ENCODE results near the gene NUP62.
A peak's percentile ranks its signal among the peaks of the same experiment; 100 is the strongest.
"Not testable (repeated sequence)": the region's sequence is repeated elsewhere in the genome, so short reads cannot be mapped to it uniquely, and the experiment has no call there.

The NUP62 gene

GRCh38 chr19:49951806-49952478, 22.6 kb upstream of the NUP62 start:
- Histone ChIP-seq H3K27me3 (ENCODE audit: control insufficient read depth, insufficient read depth, low read length) (no peaks in the 10 kb centered on the region), H3K27ac (ENCODE audit: low read depth, low read length) (no peak overlapping the region)

DNA sequence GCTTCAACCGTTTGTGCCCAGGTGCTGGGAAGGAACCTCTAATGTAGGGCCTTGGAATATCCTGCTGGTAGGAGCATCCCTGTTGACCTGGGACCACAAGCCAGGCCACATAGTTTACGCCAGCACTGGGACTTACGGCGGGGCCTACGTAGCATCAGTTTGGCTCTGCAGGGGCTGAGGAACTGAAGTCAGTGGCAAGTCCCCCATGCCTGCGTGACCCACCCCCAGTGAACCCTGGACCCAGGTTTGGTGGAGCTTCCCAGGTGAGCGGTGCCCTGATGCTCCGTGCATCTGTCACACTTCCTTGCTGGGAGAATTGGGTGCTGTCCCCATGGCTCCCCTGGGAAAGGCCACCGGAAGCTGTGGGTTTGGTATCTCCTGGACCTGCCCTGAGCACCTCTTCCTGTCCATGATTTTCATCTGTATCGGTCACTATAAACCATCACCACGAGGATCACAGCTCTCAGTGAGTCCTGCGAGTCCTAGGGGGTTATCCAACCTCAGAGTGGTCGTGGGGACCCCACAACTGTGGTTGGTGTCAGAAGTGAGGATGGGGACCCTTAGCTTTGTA, 21.7 kb upstream of the NUP62 start:
- Histone ChIP-seq H3K4me3 (ENCODE audit: low read depth, low read length) (no peak overlapping the region), H3K9me3 (ENCODE audit: control insufficient read depth, insufficient read depth, low read length) (no peaks in the 10 kb centered on the region), H3K9ac (ENCODE audit: low read depth, low read length) (no peak overlapping the region), H3K27ac (ENCODE audit: low read depth, low read length) (no peak overlapping the region), H3K27me3 (ENCODE audit: control insufficient read depth, insufficient read depth, low read length) (no peaks in the 10 kb centered on the region), H3K4me1 (ENCODE audit: control insufficient read depth, insufficient read depth, low read length) (peaks cover 13% of the 10 kb centered on the region), H3K36me3 (ENCODE audit: control insufficient read depth, insufficient read depth, low read length) (no peaks in the 10 kb centered on the region)

More at GRCh38 chr19:49951806-49952478, 22.6 kb upstream of the NUP62 start:
- Histone ChIP-seq H3K9me3 (ENCODE audit: control insufficient read depth, insufficient read depth, low read length) (no peaks in the 10 kb centered on the region), H3K36me3 (ENCODE audit: control insufficient read depth, insufficient read depth, low read length) (no peaks in the 10 kb centered on the region), H3K4me3 (ENCODE audit: low read depth, low read length) (no peak overlapping the region), H3K4me1 (ENCODE audit: control insufficient read depth, insufficient read depth, low read length) (peaks cover 17% of the 10 kb centered on the region), H3K9ac (ENCODE audit: low read depth, low read length) (no peak overlapping the region)

DNA sequence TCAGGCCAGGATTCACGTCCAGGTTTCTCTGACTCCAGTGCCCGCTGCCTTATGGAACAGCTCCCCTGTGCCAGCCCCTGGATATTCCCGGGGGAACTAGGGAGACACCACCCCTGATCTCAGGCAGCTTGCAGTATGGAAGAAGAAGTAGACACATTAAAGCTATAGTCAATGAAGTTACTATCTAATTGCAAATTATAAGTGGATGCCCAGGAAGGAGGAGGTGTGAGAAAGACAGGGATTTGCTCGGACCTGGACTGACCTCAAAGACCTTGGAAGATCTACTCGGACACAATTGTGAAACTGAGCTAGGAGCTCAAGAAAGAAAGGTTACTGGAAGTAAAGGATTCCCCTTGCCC, 21.3 kb upstream of the NUP62 start:
- Histone ChIP-seq H3K27ac (ENCODE audit: low read depth, low read length) (no peak overlapping the region), H3K36me3 (ENCODE audit: control insufficient read depth, insufficient read depth, low read length) (no peaks in the 10 kb centered on the region), H3K4me1 (ENCODE audit: control insufficient read depth, insufficient read depth, low read length) (peaks cover 13% of the 10 kb centered on the region), H3K9me3 (ENCODE audit: control insufficient read depth, insufficient read depth, low read length) (no peaks in the 10 kb centered on the region), H3K9ac (ENCODE audit: low read depth, low read length) (no peak overlapping the region), H3K4me3 (ENCODE audit: low read depth, low read length) (no peak overlapping the region), H3K27me3 (ENCODE audit: control insufficient read depth, insufficient read depth, low read length) (no peaks in the 10 kb centered on the region)

- no peak overlapping the region for H3K9ac ChIP-seq (ENCODE audit: low read depth, low read length)
- H3K9me3 ChIP-seq (ENCODE audit: control insufficient read depth, insufficient read depth, low read length): no peaks in the 10 kb centered on the region
- H3K4me3 ChIP-seq (ENCODE audit: low read depth, low read length): no peak overlapping the region
- H3K27ac ChIP-seq (ENCODE audit: low read depth, low read length): no peak overlapping the region
- H3K36me3 ChIP-seq (ENCODE audit: control insufficient read depth, insufficient read depth, low read length): no peaks in the 10 kb centered on the region
- no peaks in the 10 kb centered on the region for H3K27me3 ChIP-seq (ENCODE audit: control insufficient read depth, insufficient read depth, low read length)
- peaks cover 13% of the 10 kb centered on the region for H3K4me1 ChIP-seq (ENCODE audit: control insufficient read depth, insufficient read depth, low read length)
These were observed 20.7 kb upstream of the NUP62 start for GRCh38 chr19:49949742-49950589.

DNA sequence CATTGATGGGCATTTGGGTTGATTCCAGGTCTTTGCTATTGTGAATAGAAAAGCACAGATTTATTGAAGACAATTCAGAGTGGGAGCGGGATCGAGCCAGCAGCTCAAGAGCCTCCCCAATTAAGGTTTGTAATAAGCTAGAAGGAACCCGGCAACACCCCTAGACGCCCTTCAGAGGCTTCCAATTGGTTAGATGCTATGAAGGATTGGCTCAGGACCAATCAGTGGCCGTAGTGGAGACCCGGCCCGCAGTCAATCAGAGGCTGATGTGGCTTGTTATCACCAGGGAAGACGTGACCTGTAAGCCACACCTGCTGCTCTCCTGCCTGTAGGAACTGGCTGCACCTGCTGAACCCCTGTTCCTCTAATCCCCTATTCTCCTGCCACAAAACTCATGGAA, 17.1 kb upstream of the NUP62 start:
- H3K27ac ChIP-seq (ENCODE audit: low read depth, low read length): no peak overlapping the region
- H3K4me1 ChIP-seq (ENCODE audit: control insufficient read depth, insufficient read depth, low read length): no peaks in the 10 kb centered on the region
- no peaks in the 10 kb centered on the region for H3K27me3 ChIP-seq (ENCODE audit: control insufficient read depth, insufficient read depth, low read length)
- H3K9ac ChIP-seq (ENCODE audit: low read depth, low read length): no peak overlapping the region
- H3K9me3 ChIP-seq (ENCODE audit: control insufficient read depth, insufficient read depth, low read length): no peaks in the 10 kb centered on the region
- no peak overlapping the region for H3K4me3 ChIP-seq (ENCODE audit: low read depth, low read length)
- H3K36me3 ChIP-seq (ENCODE audit: control insufficient read depth, insufficient read depth, low read length): no peaks in the 10 kb centered on the region

- H3K9me3 ChIP-seq (ENCODE audit: control insufficient read depth, insufficient read depth, low read length); H3K27me3 ChIP-seq (ENCODE audit: control insufficient read depth, insufficient read depth, low read length); H3K36me3 ChIP-seq (ENCODE audit: control insufficient read depth, insufficient read depth, low read length); H3K27ac ChIP-seq (ENCODE audit: low read depth, low read length); H3K9ac ChIP-seq (ENCODE audit: low read depth, low read length); H3K4me3 ChIP-seq (ENCODE audit: low read depth, low read length); H3K4me1 ChIP-seq (ENCODE audit: control insufficient read depth, insufficient read depth, low read length): not testable (repeated sequence)
These were observed 15.3 kb upstream of the NUP62 start for GRCh38 chr19:49944567-49944966.

DNA sequence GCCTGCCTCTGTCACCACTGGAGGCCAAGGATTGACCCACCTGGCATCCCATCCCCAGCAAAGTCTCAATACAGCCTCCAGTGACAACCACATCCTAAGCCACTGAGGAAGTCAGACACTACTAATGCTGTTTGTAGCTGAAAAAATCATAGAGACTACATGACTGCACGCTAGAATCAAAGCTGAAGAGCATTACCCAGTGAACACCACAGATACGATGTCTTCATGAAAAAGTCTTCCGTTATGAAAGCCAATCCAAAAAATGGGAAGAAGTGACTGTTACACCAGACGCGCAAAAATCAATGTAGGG, 11.1 kb upstream of the NUP62 start:
- no peak overlapping the region for H3K9ac ChIP-seq (ENCODE audit: low read depth, low read length)
- H3K4me3 ChIP-seq (ENCODE audit: low read depth, low read length): no peak overlapping the region
- H3K4me1 ChIP-seq (ENCODE audit: control insufficient read depth, insufficient read depth, low read length): no peaks in the 10 kb centered on the region
- no peaks in the 10 kb centered on the region for H3K36me3 ChIP-seq (ENCODE audit: control insufficient read depth, insufficient read depth, low read length)
- H3K9me3 ChIP-seq (ENCODE audit: control insufficient read depth, insufficient read depth, low read length): no peaks in the 10 kb centered on the region
- no peaks in the 10 kb centered on the region for H3K27me3 ChIP-seq (ENCODE audit: control insufficient read depth, insufficient read depth, low read length)
- H3K27ac ChIP-seq (ENCODE audit: low read depth, low read length): no peak overlapping the region

- no peak overlapping the region for H3K9ac ChIP-seq (ENCODE audit: low read depth, low read length)
- H3K9me3 ChIP-seq (ENCODE audit: control insufficient read depth, insufficient read depth, low read length): no peaks in the 10 kb centered on the region
- no peak overlapping the region for H3K27ac ChIP-seq (ENCODE audit: low read depth, low read length)
- H3K4me1 ChIP-seq (ENCODE audit: control insufficient read depth, insufficient read depth, low read length): no peaks in the 10 kb centered on the region
- no peak overlapping the region for H3K4me3 ChIP-seq (ENCODE audit: low read depth, low read length)
- no peaks in the 10 kb centered on the region for H3K36me3 ChIP-seq (ENCODE audit: control insufficient read depth, insufficient read depth, low read length)
- no peaks in the 10 kb centered on the region for H3K27me3 ChIP-seq (ENCODE audit: control insufficient read depth, insufficient read depth, low read length)
These were observed 10.6 kb upstream of the NUP62 start for GRCh38 chr19:49939721-49940481.

GRCh38 chr19:49938662-49939061, 9.4 kb upstream of the NUP62 start:
- no peak overlapping the region for H3K27ac ChIP-seq (ENCODE audit: low read depth, low read length)
- no peaks in the 10 kb centered on the region for H3K36me3 ChIP-seq (ENCODE audit: control insufficient read depth, insufficient read depth, low read length)
- no peak overlapping the region for H3K4me3 ChIP-seq (ENCODE audit: low read depth, low read length)
- H3K27me3 ChIP-seq (ENCODE audit: control insufficient read depth, insufficient read depth, low read length): no peaks in the 10 kb centered on the region
- H3K9ac ChIP-seq (ENCODE audit: low read depth, low read length): no peak overlapping the region
- no peaks in the 10 kb centered on the region for H3K4me1 ChIP-seq (ENCODE audit: control insufficient read depth, insufficient read depth, low read length)
- no peaks in the 10 kb centered on the region for H3K9me3 ChIP-seq (ENCODE audit: control insufficient read depth, insufficient read depth, low read length)

DNA sequence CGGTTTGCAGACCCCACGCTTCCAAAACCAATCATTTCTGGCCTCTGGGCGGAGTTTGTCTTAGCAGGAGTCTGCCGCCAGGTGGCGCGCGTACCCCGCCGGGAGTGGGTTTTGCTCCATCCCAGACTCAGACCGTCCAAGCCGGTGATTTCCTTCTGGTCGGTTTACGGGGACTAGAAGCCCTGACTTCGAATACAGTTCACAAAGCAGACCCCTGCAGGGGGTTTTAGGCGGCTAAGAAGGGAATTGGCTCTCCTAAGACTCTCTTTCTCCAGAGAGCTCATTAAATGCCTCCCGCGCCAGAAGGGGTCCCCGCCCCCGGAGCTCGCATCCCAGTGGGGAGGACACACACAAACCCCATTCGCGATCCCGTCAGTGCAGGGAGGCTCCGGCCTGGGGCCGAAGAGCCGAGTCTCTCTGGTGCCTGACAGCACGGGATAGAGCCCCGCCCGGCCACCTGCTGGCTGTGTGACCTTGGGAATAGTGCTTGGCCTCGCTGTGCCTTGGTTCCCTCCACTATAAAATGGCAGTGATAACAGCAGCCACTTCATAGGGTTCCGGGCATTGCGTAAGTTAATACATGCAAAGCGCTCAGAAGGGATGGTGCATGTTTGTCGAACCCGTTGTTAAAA, 8.6 kb upstream of the NUP62 start:
- H3K4me1 ChIP-seq (ENCODE audit: control insufficient read depth, insufficient read depth, low read length): no peaks in the 10 kb centered on the region
- H3K36me3 ChIP-seq (ENCODE audit: control insufficient read depth, insufficient read depth, low read length): no peaks in the 10 kb centered on the region
- H3K27ac ChIP-seq (ENCODE audit: low read depth, low read length): no peak overlapping the region
- no peaks in the 10 kb centered on the region for H3K9me3 ChIP-seq (ENCODE audit: control insufficient read depth, insufficient read depth, low read length)
- H3K4me3 ChIP-seq (ENCODE audit: low read depth, low read length): peak overlapping the region; percentile 29; the same call in 1 of the 2 replicates
- no peaks in the 10 kb centered on the region for H3K27me3 ChIP-seq (ENCODE audit: control insufficient read depth, insufficient read depth, low read length)
- H3K9ac ChIP-seq (ENCODE audit: low read depth, low read length): no peak overlapping the region

All from HUES48 (cell line).